CD14-positive monocyte (primary cell): ENCODE data around the gene BACH2. TPM values are rescaled to one million over a fixed set of nuclear protein-coding genes. Genes with fewer than 3 reads are reported as not detected.

ENCODE experiments used
- DNase-seq, 3 donors: peaks; one replicate each; pipeline ENCODE4 v3.0.0-alpha.2; 2011 to 2022
- H2AFZ ChIP-seq: 2 replicates; pipeline ENCODE4 v1.6.0; 2012; ENCODE audit warnings: mild to moderate bottlenecking, low read depth, low read length, inconsistent platforms; ENCODE audit not compliant: insufficient read depth, poor library complexity, severe bottlenecking
- H3K27ac ChIP-seq, 2 donors: 1 replicate in 1 of 2; 2 replicates in 1 of 2; pipeline ENCODE4 v1.5.1; 2012 to 2013; ENCODE audit warnings: low read length in 2 of 2, control low read depth in 1 of 2, inconsistent platforms in 1 of 2, low read depth in 1 of 2, mild to moderate bottlenecking in 1 of 2
- H3K27me3 ChIP-seq, 2 donors: one replicate each; pipeline versions ENCODE4 v1.6.0 to v1.6.1; 2011 to 2013; ENCODE audit warnings: low read length in 2 of 2; ENCODE audit not compliant: control insufficient read depth in 2 of 2, insufficient read depth in 2 of 2
- H3K36me3 ChIP-seq, 2 donors: replicated peaks in 1 of 2; 1 replicate in 1 of 2; 2 replicates in 1 of 2; pipeline versions ENCODE4 v1.5.1 to v1.6.1; 2012 to 2013; ENCODE audit warnings: low read length in 2 of 2, control low read depth in 1 of 2, inconsistent platforms in 1 of 2, mild to moderate bottlenecking in 1 of 2; ENCODE audit not compliant: insufficient read depth in 2 of 2, control insufficient read depth in 1 of 2
- H3K4me1 ChIP-seq, 2 donors: 1 replicate in 1 of 2; 2 replicates in 1 of 2; pipeline versions ENCODE4 v1.5.1 to v1.6.1; 2012 to 2013; ENCODE audit warnings: low read length in 2 of 2, control low read depth in 1 of 2, inconsistent platforms in 1 of 2, mild to moderate bottlenecking in 1 of 2, moderate library complexity in 1 of 2; ENCODE audit not compliant: insufficient read depth in 2 of 2, control insufficient read depth in 1 of 2
- H3K4me2 ChIP-seq: replicated peaks from 2 replicates; pipeline ENCODE3; 2012; ENCODE audit warnings: low read length, moderate library complexity, mild to moderate bottlenecking; ENCODE audit not compliant: poor library complexity, severe bottlenecking; ENCODE audit errors: extremely low read depth
- H3K4me3 ChIP-seq, 3 experiments: fragments of 200-600 bp in 1 of 3; sonication (generic) in 1 of 3; replicated peaks in 1 of 3; 1 replicate in 2 of 3; 2 replicates in 1 of 3; pipeline ENCODE4 v1.5.1; 2011 to 2013; ENCODE audit warnings: low read length in 3 of 3, mild to moderate bottlenecking in 3 of 3, control low read depth in 2 of 3, low read depth in 2 of 3, inconsistent platforms in 1 of 3, moderate library complexity in 1 of 3
- H3K79me2 ChIP-seq: 2 replicates; pipeline ENCODE4 v1.6.0; 2012; ENCODE audit warnings: mild to moderate bottlenecking, control low read depth, inconsistent platforms, low read length, moderate library complexity; ENCODE audit not compliant: insufficient read depth
- H3K9ac ChIP-seq: 2 replicates; pipeline ENCODE4 v1.6.0; 2017; ENCODE audit warnings: low read length, mild to moderate bottlenecking; ENCODE audit not compliant: insufficient read depth, poor library complexity, severe bottlenecking
- H3K9me3 ChIP-seq, 2 donors: replicated peaks in 1 of 2; 1 replicate in 1 of 2; 2 replicates in 1 of 2; pipeline versions ENCODE4 v1.5.1 to v1.6.1; 2012 to 2013; ENCODE audit warnings: low read length in 2 of 2, control low read depth in 1 of 2; ENCODE audit not compliant: control insufficient read depth in 1 of 2, insufficient read depth in 1 of 2
- H4K20me1 ChIP-seq: 2 replicates; pipeline ENCODE4 v1.6.0; 2012; ENCODE audit warnings: mild to moderate bottlenecking, low read length, control low read depth, moderate library complexity; ENCODE audit not compliant: insufficient read depth
- H3K27ac Mint-ChIP-seq, 7 donors: one replicate each; pipeline ENCODE4 v1.8.0; 2020; ENCODE audit warnings: mild to moderate bottlenecking in 7 of 7, mixed read lengths in 7 of 7, moderate library complexity in 6 of 7, inconsistent platforms in 2 of 7
- H3K27me3 Mint-ChIP-seq, 3 donors: one replicate each; pipeline ENCODE4 v1.8.0; 2021 to 2022; ENCODE audit warnings: low read depth in 3 of 3, mild to moderate bottlenecking in 3 of 3, mixed read lengths in 3 of 3, moderate library complexity in 3 of 3, inconsistent platforms in 1 of 3
- H3K36me3 Mint-ChIP-seq, 2 donors: one replicate each; pipeline ENCODE4 v1.8.0; 2020; ENCODE audit warnings: mixed read lengths in 2 of 2, inconsistent platforms in 1 of 2, mild to moderate bottlenecking in 1 of 2
- H3K4me1 Mint-ChIP-seq: one replicate; pipeline ENCODE4 v1.8.0; 2020; ENCODE audit warnings: mild to moderate bottlenecking, mixed read lengths
- H3K4me3 Mint-ChIP-seq, 2 donors: one replicate each; pipeline ENCODE4 v1.8.0; 2020; ENCODE audit warnings: mild to moderate bottlenecking in 2 of 2, mixed read lengths in 2 of 2, moderate library complexity in 1 of 2
- H3K9me3 Mint-ChIP-seq, 7 donors: one replicate each; pipeline ENCODE4 v1.8.0; 2020 to 2022; ENCODE audit warnings: mixed read lengths in 7 of 7, mild to moderate bottlenecking in 6 of 7, moderate library complexity in 6 of 7, inconsistent platforms in 2 of 7
- WGBS: methylation state at CpG from one replicate; pipeline ENCODE4 v1.1.5; 2013; ENCODE audit warnings: missing lambda C conversion rate; ENCODE audit not compliant: insufficient coverage; 5-methylcytosine and 5-hydroxymethylcytosine counted together
- intact Hi-C, 2 donors: fragments of 100-400 bp; cut with micrococcal nuclease; formaldehyde crosslinking; loops; one replicate each; pipeline versions ENCODE4 v1.15.0 to v1.15.1; 2023
- polyA plus RNA-seq, 3 donors: library from polyadenylated mRNA; depleted of rRNA in 1 of 3; unstranded in 2 of 3; stranded (reverse) in 1 of 3; fragments of 300-500 nt in 2 of 3; fragments of >200 nt in 1 of 3; fragmentation: Illumina TruSeq in 2 of 3; gene quantifications; 1 replicate in 2 of 3; 2 replicates in 1 of 3; pipeline ENCODE4 v1.2.3, GENCODE V29; 2012 to 2021
- TF ChIP-seq, protein P1 (sequence below): fragments of 200-600 bp; IDR thresholded peaks from one replicate; pipeline ENCODE4 v1.8.0; 2022; ENCODE audit warnings: antibody characterized with exemption, mild to moderate bottlenecking

The BACH2 gene
- polyA plus RNA-seq, 3 donors: 0.04 to 0.09 (median 0.05) TPM

DNA sequence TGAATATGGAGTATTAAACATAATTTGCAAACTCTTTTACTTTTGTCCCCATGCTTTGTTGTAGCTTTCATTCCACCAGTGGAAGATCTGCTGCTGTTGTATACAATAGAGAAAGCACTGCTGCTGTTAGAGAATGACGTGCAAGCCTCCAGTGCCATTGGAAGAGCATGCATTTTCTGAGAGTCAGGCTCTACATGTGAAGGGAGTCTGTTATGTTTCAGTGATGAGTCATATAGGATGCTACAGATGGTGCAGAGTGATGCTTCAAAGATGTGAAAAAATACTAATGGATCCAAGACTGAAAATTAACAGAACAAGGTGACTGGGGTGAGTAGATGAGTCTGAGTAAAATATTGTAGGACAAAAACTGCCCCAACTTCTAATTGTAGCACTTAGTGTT is 22.4 kb upstream of the BACH2 start:
- Histone ChIP-seq H3K4me3 (no peak overlapping the region), H3K27me3 (no peaks in the 10 kb centered on the region), H2AFZ (no peak overlapping the region), H4K20me1 (no peaks in the 10 kb centered on the region), H3K4me1 (no peaks in the 10 kb centered on the region), H3K4me2 (no peak overlapping the region), H3K36me3 (no peaks in the 10 kb centered on the region), H3K9ac (no peak overlapping the region), H3K9me3 (no peaks in the 10 kb centered on the region), H3K27ac (no peak overlapping the region), H3K79me2 (no peaks in the 10 kb centered on the region)
- peaks cover 6% of the 10 kb centered on the region for H3K4me1 Mint-ChIP-seq
- intact Hi-C loops: no loop called here
- no peaks in the 10 kb centered on the region for H3K36me3 Mint-ChIP-seq
- no peak for DNase-seq
- TF ChIP-seq, protein P1, sequence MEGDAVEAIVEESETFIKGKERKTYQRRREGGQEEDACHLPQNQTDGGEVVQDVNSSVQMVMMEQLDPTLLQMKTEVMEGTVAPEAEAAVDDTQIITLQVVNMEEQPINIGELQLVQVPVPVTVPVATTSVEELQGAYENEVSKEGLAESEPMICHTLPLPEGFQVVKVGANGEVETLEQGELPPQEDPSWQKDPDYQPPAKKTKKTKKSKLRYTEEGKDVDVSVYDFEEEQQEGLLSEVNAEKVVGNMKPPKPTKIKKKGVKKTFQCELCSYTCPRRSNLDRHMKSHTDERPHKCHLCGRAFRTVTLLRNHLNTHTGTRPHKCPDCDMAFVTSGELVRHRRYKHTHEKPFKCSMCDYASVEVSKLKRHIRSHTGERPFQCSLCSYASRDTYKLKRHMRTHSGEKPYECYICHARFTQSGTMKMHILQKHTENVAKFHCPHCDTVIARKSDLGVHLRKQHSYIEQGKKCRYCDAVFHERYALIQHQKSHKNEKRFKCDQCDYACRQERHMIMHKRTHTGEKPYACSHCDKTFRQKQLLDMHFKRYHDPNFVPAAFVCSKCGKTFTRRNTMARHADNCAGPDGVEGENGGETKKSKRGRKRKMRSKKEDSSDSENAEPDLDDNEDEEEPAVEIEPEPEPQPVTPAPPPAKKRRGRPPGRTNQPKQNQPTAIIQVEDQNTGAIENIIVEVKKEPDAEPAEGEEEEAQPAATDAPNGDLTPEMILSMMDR: no peak
- no peaks in the 10 kb centered on the region for H3K9me3 Mint-ChIP-seq
- 88% methylated on average over 1 of the region's 1 CpG for WGBS
- no peak overlapping the region for H3K27ac Mint-ChIP-seq
- H3K27me3 Mint-ChIP-seq: peaks cover 0 to 2% (median 0%) of the 10 kb centered on the region in 3 donors
- H3K4me3 Mint-ChIP-seq: no peak overlapping the region

DNA sequence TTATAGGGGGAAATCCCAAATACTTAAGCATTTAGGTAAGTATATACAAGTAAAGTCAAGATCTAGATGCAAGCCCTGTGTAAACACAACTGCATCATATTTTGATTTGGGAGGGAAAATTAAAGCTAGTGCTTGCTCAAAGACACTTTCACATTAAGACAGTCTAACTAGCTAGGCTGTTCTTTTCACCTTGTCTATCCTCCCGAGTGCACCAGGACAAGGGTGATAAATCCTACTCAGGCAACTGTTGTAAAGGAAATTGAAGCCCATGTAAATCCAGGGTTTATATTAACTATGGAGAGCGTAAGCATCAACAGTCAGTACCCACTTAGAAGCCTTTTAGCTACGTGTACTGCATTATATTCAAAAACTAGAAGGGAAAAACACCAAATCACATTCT is 19.3 kb upstream of the BACH2 start:
- TF ChIP-seq, protein P1: no peak
- WGBS: no CpG with 5 or more reads among the region's 3 CpGs
- Mint-ChIP-seq H3K9me3 (no peaks in the 10 kb centered on the region), H3K36me3 (no peaks in the 10 kb centered on the region), H3K4me3 (no peak overlapping the region), H3K4me1 (peaks cover 4% of the 10 kb centered on the region), H3K27me3 (peaks cover 0 to 3% (median 2%) of the 10 kb centered on the region in 3 donors), H3K27ac (no peak overlapping the region)
- no peak overlapping the region for H3K9ac ChIP-seq
- H3K79me2 ChIP-seq: no peaks in the 10 kb centered on the region
- H3K4me2 ChIP-seq: no peak overlapping the region
- no peaks in the 10 kb centered on the region for H3K36me3 ChIP-seq
- H3K9me3 ChIP-seq: no peaks in the 10 kb centered on the region
- no peak for DNase-seq
- H3K27ac ChIP-seq: no peak overlapping the region
- H3K4me1 ChIP-seq: no peaks in the 10 kb centered on the region
- intact Hi-C loops: no loop called here
- no peaks in the 10 kb centered on the region for H3K27me3 ChIP-seq
- no peak overlapping the region for H3K4me3 ChIP-seq
- no peak overlapping the region for H2AFZ ChIP-seq
- no peaks in the 10 kb centered on the region for H4K20me1 ChIP-seq
